ENCODE measurements around the gene SYNDIG1.

The SYNDIG1 gene

GRCh38 chr20:24588047-24588635, 118.7 kb downstream of the SYNDIG1 start:
- DNase-seq, result no peak

GRCh38 chr20:24588725-24589340, 119.4 kb downstream of the SYNDIG1 start:
- no peak for DNase-seq

GRCh38 chr20:24589381-24589780, 120.0 kb downstream of the SYNDIG1 start:
- DNase-seq, result no peak

- no peak for DNase-seq
These were observed 120.4 kb downstream of the SYNDIG1 start for GRCh38 chr20:24589815-24590177.

GRCh38 chr20:24590178-24590982, 121.0 kb downstream of the SYNDIG1 start:
- DNase-seq, result no peak

- DNase-seq, result no peak
These were observed 127.6 kb downstream of the SYNDIG1 start for GRCh38 chr20:24597051-24597450.

GRCh38 chr20:24598346-24598745, 128.9 kb downstream of the SYNDIG1 start:
- no peak for DNase-seq

- no peak for DNase-seq
These were observed 129.6 kb downstream of the SYNDIG1 start for GRCh38 chr20:24598996-24599395.

GRCh38 chr20:24600012-24600411, 130.6 kb downstream of the SYNDIG1 start:
- DNase-seq, result no peak

GRCh38 chr20:24603454-24603853, 134.0 kb downstream of the SYNDIG1 start:
- DNase-seq, result no peak

- no peak for DNase-seq
These were observed 135.7 kb downstream of the SYNDIG1 start for GRCh38 chr20:24604966-24605665.

- no peak for DNase-seq
These were observed 136.6 kb downstream of the SYNDIG1 start for GRCh38 chr20:24605937-24606455.

GRCh38 chr20:24607402-24607801, 138.0 kb downstream of the SYNDIG1 start:
- DNase-seq, result no peak

GRCh38 chr20:24608926-24609667, 139.7 kb downstream of the SYNDIG1 start:
- DNase-seq, result no peak

- no peak for DNase-seq
These were observed 140.3 kb downstream of the SYNDIG1 start for GRCh38 chr20:24609757-24610156.

GRCh38 chr20:24610341-24611115, 141.1 kb downstream of the SYNDIG1 start:
- no peak for DNase-seq

GRCh38 chr20:24611360-24612140, 142.1 kb downstream of the SYNDIG1 start:
- no peak for DNase-seq

- DNase-seq, result no peak
These were observed 143.7 kb downstream of the SYNDIG1 start for GRCh38 chr20:24612799-24613775.

- DNase-seq, result no peak
These were observed 144.9 kb downstream of the SYNDIG1 start for GRCh38 chr20:24614341-24614740.

- no peak for DNase-seq
These were observed 145.9 kb downstream of the SYNDIG1 start for GRCh38 chr20:24615353-24615752.

Measured in activated CD4-positive, alpha-beta T cell treated with anti-CD3 and anti-CD28 coated beads for 48 hours (primary cell).